IMR-90 (cell line): ENCODE results near the gene ANXA2. TPM values are rescaled to one million over a fixed set of nuclear protein-coding genes. Genes with fewer than 3 reads are reported as not detected.

ENCODE experiments used
- ATAC-seq: fragments of 200-7000 bp; cut with Tn5 transposase; 2 replicates; pipeline ENCODE4 v1.9.1; 2020; ENCODE audit warnings: low read depth, mild to moderate bottlenecking, moderate library complexity
- BruUV-seq: library from RNA; stranded (reverse); fragments of 400-500 nt; replicated peaks from 2 replicates; lab custom pipeline; 2021; lab: Mats Ljungman, UMichigan
- CTCF ChIA-PET: fragments of 300-600 bp; formaldehyde crosslinking; extraction: SDS; loops from one replicate; lab custom pipeline; 2021; ENCODE audit warnings: antibody characterized with exemption; lab: Yijun Ruan, JAX
- POLR2A ChIA-PET: fragments of 300-600 bp; sonication (Branson Sonifier 250); formaldehyde crosslinking; loops from one replicate; lab custom pipeline; 2022; ENCODE audit warnings: antibody characterized with exemption; ENCODE audit not compliant: unreplicated experiment; lab: Charles Lee
- DNase-seq: peaks from one replicate; pipeline ENCODE4 v3.0.0; 2013
- H2AFZ ChIP-seq: replicated peaks from 2 replicates; pipeline ENCODE3; 2013; ENCODE audit warnings: low read length, mild to moderate bottlenecking; ENCODE audit not compliant: poor library complexity
- H2AK5ac ChIP-seq: 2 replicates; pipeline ENCODE4 v1.6.1; 2013; ENCODE audit warnings: low read depth, low read length, inconsistent platforms
- H2AK9ac ChIP-seq: replicated peaks from 2 replicates; pipeline ENCODE3; 2013; ENCODE audit warnings: mild to moderate bottlenecking, low read depth, low read length, moderate library complexity; ENCODE audit not compliant: poor library complexity
- H2BK120ac ChIP-seq: 2 replicates; pipeline ENCODE4 v1.6.1; 2013; ENCODE audit warnings: low read depth, low read length, inconsistent platforms
- H2BK15ac ChIP-seq: 3 replicates; pipeline ENCODE4 v1.6.1; 2013; ENCODE audit warnings: low read depth, low read length, inconsistent platforms
- H2BK20ac ChIP-seq: 2 replicates; pipeline ENCODE4 v1.6.1; 2013; ENCODE audit warnings: low read depth, mild to moderate bottlenecking, inconsistent platforms, low read length, moderate library complexity
- H2BK5ac ChIP-seq: 2 replicates; pipeline ENCODE4 v1.6.1; 2013; ENCODE audit warnings: mild to moderate bottlenecking, low read depth, low read length, inconsistent platforms; ENCODE audit not compliant: poor library complexity, severe bottlenecking
- H3K14ac ChIP-seq: replicated peaks from 2 replicates; pipeline ENCODE4 v1.6.1; 2013; ENCODE audit warnings: low read depth, low read length, inconsistent platforms
- H3K18ac ChIP-seq: 2 replicates; pipeline ENCODE4 v1.6.1; 2013; ENCODE audit warnings: low read depth, low read length, control low read depth
- H3K23ac ChIP-seq: 2 replicates; pipeline ENCODE4 v1.6.1; 2013; ENCODE audit warnings: low read depth, low read length, inconsistent platforms
- H3K27ac ChIP-seq: 2 replicates; pipeline ENCODE4 v1.5.1; 2013; ENCODE audit warnings: mild to moderate bottlenecking, control low read depth, low read length; ENCODE audit not compliant: insufficient read depth
- H3K27me3 ChIP-seq: 2 replicates; pipeline ENCODE4 v1.6.1; 2013; ENCODE audit warnings: low read length; ENCODE audit not compliant: control insufficient read depth, insufficient read depth
- H3K36me3 ChIP-seq: 2 replicates; pipeline ENCODE4 v1.6.1; 2013; ENCODE audit warnings: low read length, mixed read lengths; ENCODE audit not compliant: control insufficient read depth, insufficient read depth
- H3K4ac ChIP-seq: 2 replicates; pipeline ENCODE4 v1.6.1; 2013; ENCODE audit warnings: low read depth, low read length, inconsistent platforms
- H3K4me1 ChIP-seq: 2 replicates; pipeline ENCODE4 v1.6.1; 2013; ENCODE audit warnings: low read length, mixed read lengths; ENCODE audit not compliant: control insufficient read depth, insufficient read depth
- H3K4me2 ChIP-seq: 2 replicates; pipeline ENCODE4 v1.6.1; 2013; ENCODE audit warnings: low read depth, mild to moderate bottlenecking, control low read depth, low read length, moderate library complexity
- H3K4me3 ChIP-seq: 2 replicates; pipeline ENCODE4 v1.5.1; 2013; ENCODE audit warnings: low read depth, mild to moderate bottlenecking, control low read depth, low read length, moderate library complexity; ENCODE audit not compliant: insufficient read depth
- H3K56ac ChIP-seq: 2 replicates; pipeline ENCODE4 v1.6.1; 2013; ENCODE audit warnings: low read length, inconsistent platforms; ENCODE audit not compliant: insufficient read depth; ENCODE audit errors: extremely low read depth
- H3K79me1 ChIP-seq, 2 experiments: 2 replicates each; pipeline ENCODE4 v1.6.1; 2013; ENCODE audit warnings: low read length in 2 of 2, inconsistent platforms in 1 of 2, low read depth in 1 of 2
- H3K9ac ChIP-seq: 2 replicates; pipeline ENCODE4 v1.6.1; 2013; ENCODE audit warnings: low read depth, low read length, control low read depth
- H3K9me1 ChIP-seq: 2 replicates; pipeline ENCODE4 v1.6.1; 2013; ENCODE audit warnings: low read length, inconsistent platforms; ENCODE audit not compliant: insufficient read depth
- H3K9me3 ChIP-seq: 2 replicates; pipeline ENCODE4 v1.6.1; 2013; ENCODE audit warnings: low read length; ENCODE audit not compliant: control insufficient read depth, insufficient read depth
- H4K20me1 ChIP-seq: 2 replicates; pipeline ENCODE4 v1.6.1; 2013; ENCODE audit warnings: low read length, inconsistent platforms; ENCODE audit not compliant: insufficient read depth
- H4K5ac ChIP-seq: 2 replicates; pipeline ENCODE4 v1.6.1; 2013; ENCODE audit warnings: mild to moderate bottlenecking, low read depth, low read length, control low read depth
- H4K8ac ChIP-seq, 2 experiments: 2 replicates each; pipeline ENCODE4 v1.6.1; 2013; ENCODE audit warnings: low read depth in 2 of 2, low read length in 2 of 2, control low read depth in 1 of 2, inconsistent platforms in 1 of 2
- H4K91ac ChIP-seq: 2 replicates; pipeline ENCODE4 v1.6.1; 2013; ENCODE audit warnings: low read depth, low read length, inconsistent platforms; ENCODE audit not compliant: insufficient read depth
- CHD1 ChIP-seq: IDR thresholded peaks from 2 replicates; pipeline ENCODE4 v1.6.1; 2012; ENCODE audit warnings: low read depth, low read length, improper control_type of control experiment
- WGBS, 2 experiments: methylation state at CpG; one replicate each; pipeline versions ENCODE4 v1.1.5 to v1.1.7; 2013; ENCODE audit warnings: missing lambda C conversion rate in 2 of 2; ENCODE audit not compliant: insufficient read length in 1 of 2; ENCODE audit errors: extremely low coverage in 2 of 2; 5-methylcytosine and 5-hydroxymethylcytosine counted together
- dilution Hi-C: fragments of 300-500 bp; cut with HindIII; formaldehyde crosslinking; loops from one replicate; pipeline ENCODE4 v1.14.3; 2018; ENCODE audit warnings: low sequenced_read_pairs; ENCODE audit not compliant: unreplicated experiment
- in situ Hi-C: fragments of 300-500 bp; cut with MboI; formaldehyde crosslinking; loops from 3 replicates; pipeline ENCODE4 v1.14.3; 2019; ENCODE audit warnings: low sequenced_read_pairs, inconsistent platforms, mixed read lengths
- intact Hi-C: fragments of 100-400 bp; cut with micrococcal nuclease; formaldehyde crosslinking; loops from 2 replicates; pipeline ENCODE4 v1.10.0; 2022
- polyA plus RNA-seq, 3 experiments: library from polyadenylated mRNA; depleted of rRNA; stranded (reverse); fragments of >200 nt; gene quantifications; 2 replicates each; pipeline ENCODE4 v1.2.3, GENCODE V29; 2012; ENCODE audit warnings: low replicate concordance in 1 of 3
- total RNA-seq: library from RNA; depleted of rRNA; stranded (reverse); fragments of >200 nt; gene quantifications from 2 replicates; pipeline ENCODE4 v1.2.3, GENCODE V29; 2012
- TF ChIP-seq, protein P1 (sequence below): fragments of 150-350 bp; IDR thresholded peaks from 2 replicates; pipeline ENCODE4 v1.6.1; 2016; ENCODE audit warnings: low read depth, mild to moderate bottlenecking, low read length, moderate library complexity, borderline replicate concordance

The ANXA2 gene
- total and polyA plus RNA-seq, 2 of the 4 experiments (the other 2 are of a cell fraction) = 7,454 to 8,412 TPM

DNA sequence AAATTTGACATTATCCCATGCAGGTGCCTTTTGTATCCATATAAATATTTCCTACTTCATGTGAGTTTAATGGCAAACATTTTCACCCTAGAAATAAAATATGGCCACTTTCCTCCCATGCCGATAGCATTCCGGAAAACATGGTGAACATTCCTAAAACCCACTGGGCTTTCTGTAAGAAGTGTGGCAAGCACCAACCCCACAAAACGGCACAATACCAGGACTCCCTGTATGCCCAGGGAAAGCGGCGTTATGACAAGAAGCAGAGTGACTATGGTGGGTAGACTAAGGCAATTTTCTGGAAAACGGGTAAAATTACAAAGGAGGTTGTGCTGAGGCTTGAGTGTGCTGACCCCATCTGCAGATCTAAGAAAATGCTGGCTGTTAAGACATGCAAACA, 7.6 kb downstream of the ANXA2 start:
- peaks cover 4 to 53% of the 10 kb centered on the region in 2 experiments; a peak in 2 of 4 replicates for H3K79me1 ChIP-seq
- 0 out of 2 replicates have a peak overlapping the region, but pooled peaks have one; percentile 11 for H3K14ac ChIP-seq
- 0 out of 2 replicates have a peak overlapping the region, but pooled peaks have one; percentile 4 for H3K9ac ChIP-seq
- H3K27ac ChIP-seq = peak overlapping the region; percentile 36; the same call in 1 of the 2 replicates
- BruUV-seq = no TSS peak
- H2BK5ac ChIP-seq = peak overlapping the region; percentile 84
- ATAC-seq (no peak), DNase-seq (no peak)
- H3K56ac ChIP-seq = no peak overlapping the region
- H3K27me3 ChIP-seq = no peaks in the 10 kb centered on the region
- H3K9me1 ChIP-seq = peaks cover 25% of the 10 kb centered on the region
- intact Hi-C loops (no loop called here), dilution Hi-C loops (no loop called here), in situ Hi-C loops (no loop called here)
- ChIA-PET POLR2A (interaction anchor here (1.0 kb wide), 1 partner anchor 9 kb away, joined by 3 read pairs; no protein-coding TSS in a partner anchor), CTCF (no interaction called here)
- no peak overlapping the region for H2BK20ac ChIP-seq
- peaks cover 19% of the 10 kb centered on the region for H3K36me3 ChIP-seq
- H4K8ac ChIP-seq = no peak overlapping the region
- peaks cover 99% of the 10 kb centered on the region for H4K20me1 ChIP-seq
- no peak overlapping the region for H3K4me3 ChIP-seq
- no peak overlapping the region for H4K91ac ChIP-seq
- H3K9me3 ChIP-seq = no peaks in the 10 kb centered on the region
- no peak overlapping the region for H2BK15ac ChIP-seq
- H2AK9ac ChIP-seq = no peak overlapping the region
- H4K5ac ChIP-seq = no peak overlapping the region
- TF ChIP-seq, protein P1, sequence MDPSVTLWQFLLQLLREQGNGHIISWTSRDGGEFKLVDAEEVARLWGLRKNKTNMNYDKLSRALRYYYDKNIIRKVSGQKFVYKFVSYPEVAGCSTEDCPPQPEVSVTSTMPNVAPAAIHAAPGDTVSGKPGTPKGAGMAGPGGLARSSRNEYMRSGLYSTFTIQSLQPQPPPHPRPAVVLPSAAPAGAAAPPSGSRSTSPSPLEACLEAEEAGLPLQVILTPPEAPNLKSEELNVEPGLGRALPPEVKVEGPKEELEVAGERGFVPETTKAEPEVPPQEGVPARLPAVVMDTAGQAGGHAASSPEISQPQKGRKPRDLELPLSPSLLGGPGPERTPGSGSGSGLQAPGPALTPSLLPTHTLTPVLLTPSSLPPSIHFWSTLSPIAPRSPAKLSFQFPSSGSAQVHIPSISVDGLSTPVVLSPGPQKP = no peak
- TF ChIP-seq CHD1 = no peak
- H3K4ac ChIP-seq = no peak overlapping the region; the same call in 1 of the 2 replicates
- H2AFZ ChIP-seq = no peak overlapping the region
- H3K23ac ChIP-seq = no peak overlapping the region
- H2BK120ac ChIP-seq = no peak overlapping the region
- H2AK5ac ChIP-seq = peak overlapping the region; percentile 45; the same call in 1 of the 2 replicates
- H3K4me2 ChIP-seq = peak overlapping the region; percentile 60
- H3K4me1 ChIP-seq = peaks cover 35% of the 10 kb centered on the region
- WGBS, 2 experiments = no CpG with 5 or more reads among the region's 6 CpGs
- no peak overlapping the region for H3K18ac ChIP-seq
